GM19099 (cell line): ENCODE data around the gene MCIDAS.

ENCODE experiments used
- POLR2A ChIP-seq: IDR thresholded peaks from 3 replicates; pipeline ENCODE4 v1.6.1; 2011; ENCODE audit warnings: low read depth; ENCODE audit not compliant: insufficient read length; ENCODE audit errors: extremely low read depth

Gene MCIDAS

DNA sequence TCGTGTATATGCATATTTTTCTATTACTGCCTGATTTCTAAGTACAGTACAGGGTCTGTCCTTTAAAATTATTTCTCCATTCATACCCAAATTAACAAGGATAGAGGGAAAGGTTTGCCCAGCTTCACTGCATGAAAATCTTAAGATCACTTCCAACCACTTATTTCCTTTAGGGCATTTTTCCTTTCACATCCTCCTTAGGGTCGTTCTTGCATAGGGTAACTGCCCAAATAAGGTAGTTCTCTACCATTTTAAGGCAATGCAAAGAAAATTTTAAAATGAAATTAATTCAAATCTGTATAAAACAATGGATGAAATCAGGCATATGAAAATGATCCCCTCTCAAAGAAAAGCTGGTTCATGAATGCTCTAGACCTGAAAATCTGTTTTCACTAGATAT is 50.0 kb downstream of the MCIDAS start:
- no peak for TF ChIP-seq POLR2A

DNA sequence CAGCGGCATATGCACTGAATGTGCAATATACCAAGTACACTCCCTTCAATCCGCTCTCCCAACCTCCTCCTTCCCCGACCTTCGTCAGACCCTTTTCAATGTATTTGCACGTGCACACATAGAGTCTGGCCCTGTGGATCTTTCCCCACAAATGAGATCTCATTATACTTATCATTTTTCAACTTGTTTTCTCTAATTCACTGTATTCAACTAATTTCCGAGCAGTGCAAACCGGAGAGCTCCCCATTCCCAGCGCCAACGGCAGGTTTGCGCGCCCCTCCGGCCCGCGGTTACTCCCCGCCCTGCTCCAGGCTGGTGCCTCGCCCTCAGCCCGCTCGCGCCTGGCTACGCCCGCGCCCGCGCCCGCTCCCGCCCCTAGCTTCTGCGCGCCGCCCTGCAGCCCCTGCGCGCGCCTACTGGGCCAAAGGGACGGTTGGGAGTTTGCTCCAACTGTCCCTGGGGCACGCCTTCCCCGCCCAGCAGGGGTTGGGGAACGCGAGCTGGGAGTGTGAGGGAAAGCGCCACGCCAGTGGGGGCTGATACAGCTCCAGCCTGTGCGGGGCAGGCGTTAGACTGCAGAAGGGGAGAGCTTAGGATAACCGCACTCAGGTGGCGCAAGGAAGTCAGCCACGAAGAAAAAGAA is 50.8 kb downstream of the MCIDAS start:
- TF ChIP-seq POLR2A = no peak

DNA sequence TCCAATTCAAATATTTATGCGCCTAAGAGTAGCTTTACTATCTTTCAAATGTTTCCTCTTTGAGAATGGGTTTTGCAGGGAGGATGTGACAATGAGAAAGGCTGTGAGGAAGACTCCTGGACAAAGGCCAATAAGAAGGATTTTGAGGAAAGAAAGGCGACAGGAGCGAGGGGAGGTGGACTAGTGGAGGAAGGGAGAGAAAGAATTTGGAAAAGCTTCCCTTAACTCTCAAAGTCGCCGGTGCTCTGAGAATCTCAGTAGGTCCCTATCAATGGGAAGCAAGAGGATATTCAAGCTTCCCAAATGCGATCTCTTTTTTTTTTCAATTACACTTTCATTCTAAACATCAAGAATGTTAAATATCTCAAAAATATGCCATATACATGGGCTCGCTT is 51.3 kb downstream of the MCIDAS start:
- TF ChIP-seq POLR2A = no peak

DNA sequence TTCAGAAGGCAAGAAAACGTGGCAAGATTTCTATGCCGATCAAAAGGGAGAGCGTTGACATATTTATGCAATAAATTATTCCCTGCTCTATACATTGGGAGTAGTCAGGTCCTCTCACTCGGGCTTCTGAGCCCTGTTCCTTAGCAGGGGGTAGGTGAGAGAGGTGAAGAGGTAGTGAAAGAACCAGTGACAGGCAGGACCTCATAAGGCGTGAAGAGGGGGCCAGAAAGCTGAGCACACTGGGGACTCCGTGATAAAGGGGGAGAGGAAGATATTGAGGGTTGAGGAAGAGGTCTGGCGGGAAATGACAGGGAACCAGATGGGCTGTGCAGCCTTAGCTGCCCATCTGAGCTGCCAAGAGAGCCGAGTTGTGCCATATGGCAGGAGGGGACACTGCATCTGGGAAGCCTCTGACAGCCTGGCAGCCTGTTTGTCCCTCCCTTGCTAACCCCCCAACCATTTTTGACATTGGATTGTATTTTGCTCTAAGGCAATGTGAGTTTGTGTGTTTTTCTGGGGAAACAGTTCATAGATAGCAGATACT is 53.4 kb downstream of the MCIDAS start:
- TF ChIP-seq POLR2A = no peak

DNA sequence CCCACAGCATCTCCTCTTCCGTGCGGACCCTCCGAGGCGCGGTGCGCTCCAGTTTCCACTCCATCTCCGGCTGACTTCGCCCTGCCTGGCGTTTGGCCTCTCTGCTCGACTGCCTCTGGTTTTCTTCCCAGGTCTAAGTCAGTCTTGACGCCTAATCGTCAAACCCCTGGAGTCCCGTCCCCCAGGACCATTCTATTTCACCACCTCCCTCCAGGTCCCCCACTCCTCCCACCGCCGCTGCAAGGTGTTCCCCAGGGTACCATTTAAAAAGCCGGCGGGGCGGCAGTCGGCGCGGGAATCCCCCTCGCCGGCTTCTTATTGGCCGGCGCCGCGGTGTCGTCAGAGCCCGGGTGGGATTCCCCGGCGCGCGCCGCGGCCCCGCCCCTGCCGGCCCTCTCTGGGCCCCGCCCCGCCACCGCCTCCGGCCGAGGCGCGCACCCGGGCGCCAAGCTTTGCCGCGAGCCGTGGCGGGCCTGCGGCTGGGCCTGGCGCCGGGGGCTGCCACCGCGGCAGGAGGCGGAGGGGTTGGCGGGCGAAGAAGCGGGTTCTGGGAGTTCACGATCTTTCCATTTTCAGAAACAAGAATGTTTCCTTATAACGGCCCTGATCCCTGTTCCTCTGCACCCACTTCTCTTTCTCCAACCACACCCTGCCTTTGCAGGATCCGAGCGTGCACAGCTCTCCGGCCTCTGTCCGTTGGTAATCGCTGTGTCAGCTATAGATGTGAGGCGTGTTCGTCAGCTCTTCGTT is 54.0 kb downstream of the MCIDAS start, which contains the start of gene CDC20B:
TSS of gene CDC20B (minus strand) at position 241 of the 750 bp plus-strand sequence. CDS start at position 64, 177 bp downstream.
- TF ChIP-seq POLR2A = no peak

DNA sequence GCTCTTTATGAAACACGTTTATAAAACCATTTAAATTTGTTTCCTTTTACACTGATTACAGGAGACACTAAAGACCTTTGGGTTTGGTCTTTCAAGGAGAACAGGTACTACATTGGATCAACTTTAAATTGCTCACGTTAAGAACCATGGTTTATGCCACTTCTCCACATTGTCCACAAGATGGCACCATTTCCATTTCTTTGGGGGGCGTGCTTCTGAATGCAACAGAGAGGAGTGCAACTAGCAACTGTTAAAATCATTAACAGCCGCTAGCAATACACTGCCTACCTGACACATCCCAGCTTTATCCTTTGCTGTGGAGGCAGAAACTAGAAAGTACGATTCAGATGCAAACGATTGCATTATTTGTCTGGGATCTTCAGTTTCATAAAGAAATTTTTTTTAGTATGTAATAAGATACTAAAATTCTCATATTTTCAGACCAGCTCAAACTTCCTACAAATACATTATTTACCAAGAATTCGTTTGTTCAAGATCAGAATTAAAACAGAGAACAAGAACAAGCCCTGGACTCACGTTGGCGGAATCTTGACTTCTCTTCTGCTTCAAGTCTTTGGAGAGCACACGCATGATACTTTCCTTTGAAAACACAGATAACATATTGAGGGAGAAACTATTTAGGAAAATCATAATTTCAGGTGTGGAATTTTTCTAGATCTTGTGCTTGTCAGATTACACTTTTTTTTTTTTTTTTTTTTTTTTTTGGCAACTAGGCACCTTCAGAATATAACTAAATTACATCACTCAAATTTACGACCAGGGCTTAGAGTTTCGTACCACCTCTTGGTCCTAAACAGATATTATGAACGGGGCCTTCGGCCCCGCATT is 54.8 kb downstream of the MCIDAS start:
- TF ChIP-seq POLR2A = no peak

DNA sequence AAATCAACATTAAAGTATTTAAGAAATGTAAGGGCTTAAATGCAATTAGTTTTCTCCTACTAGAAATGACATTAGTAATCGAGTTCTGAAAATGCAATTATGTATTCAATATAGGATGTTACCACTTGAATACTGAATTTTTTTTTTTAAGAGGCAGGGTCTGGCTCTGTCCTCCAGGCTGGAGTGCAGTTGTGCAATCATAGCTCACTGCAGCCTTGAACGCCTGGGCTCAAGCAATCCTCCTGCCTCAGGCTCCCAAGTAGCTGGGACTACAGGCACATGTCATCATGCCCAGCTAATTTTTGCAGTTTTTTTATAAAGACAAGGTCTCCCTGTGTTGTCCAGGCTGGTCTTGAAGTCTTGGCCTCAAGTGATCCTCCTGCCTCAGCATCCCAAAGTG is 55.6 kb downstream of the MCIDAS start:
- no peak for TF ChIP-seq POLR2A
